ENCODE data around the gene TNRC6A.

The TNRC6A gene

GRCh38 chr16:24728011-24728410 is 1.4 kb upstream of the TNRC6A start:
- Histone ChIP-seq H3K27ac (ENCODE audit: low read depth, low read length, severe bottlenecking) (no peak overlapping the region), H3K9me3 (ENCODE audit: control insufficient read depth, low read length) (no peaks in the 10 kb centered on the region), H3K4me3 (ENCODE audit: extremely low read depth, insufficient read depth, low read length, poor library complexity, severe bottlenecking) (no peak overlapping the region), H3K36me3 (ENCODE audit: control insufficient read depth, insufficient read depth, low read length) (peaks cover 19% of the 10 kb centered on the region), H3K4me1 (ENCODE audit: control insufficient read depth, insufficient read depth, low read length, poor library complexity, severe bottlenecking) (peaks cover 15% of the 10 kb centered on the region)
- WGBS, 2 experiments (ENCODE audit: insufficient coverage in 2 of 2) = 94 to 95% methylated on average over 9 to 10 of the region's 18 CpGs

- H3K4me3 ChIP-seq (ENCODE audit: extremely low read depth, insufficient read depth, low read length, poor library complexity, severe bottlenecking) = peak overlapping the region; percentile 75
- no peaks in the 10 kb centered on the region for H3K9me3 ChIP-seq (ENCODE audit: control insufficient read depth, low read length)
- H3K27ac ChIP-seq (ENCODE audit: low read depth, low read length, severe bottlenecking) = peak overlapping the region; percentile 89
- peaks cover 28% of the 10 kb centered on the region for H3K36me3 ChIP-seq (ENCODE audit: control insufficient read depth, insufficient read depth, low read length)
- H3K4me1 ChIP-seq (ENCODE audit: control insufficient read depth, insufficient read depth, low read length, poor library complexity, severe bottlenecking) = peaks cover 15% of the 10 kb centered on the region
- WGBS, 2 experiments (ENCODE audit: insufficient coverage in 2 of 2) = 23 to 36% methylated on average over 5 to 8 of the region's 8 CpGs
Observed at GRCh38 chr16:24728891-24729242, 584 bp upstream of the TNRC6A start.

- Histone ChIP-seq H3K36me3 (ENCODE audit: control insufficient read depth, insufficient read depth, low read length) (peaks cover 34% of the 10 kb centered on the region), H3K9me3 (ENCODE audit: control insufficient read depth, low read length) (no peaks in the 10 kb centered on the region), H3K4me1 (ENCODE audit: control insufficient read depth, insufficient read depth, low read length, poor library complexity, severe bottlenecking) (peaks cover 15% of the 10 kb centered on the region), H3K27ac (ENCODE audit: low read depth, low read length, severe bottlenecking) (peak overlapping the region; percentile 89), H3K4me3 (ENCODE audit: extremely low read depth, insufficient read depth, low read length, poor library complexity, severe bottlenecking) (peak overlapping the region; percentile 75)
- 0% methylated on average over 6 to 15 of the region's 61 CpGs for WGBS, 2 experiments (ENCODE audit: insufficient coverage in 2 of 2)
Observed at GRCh38 chr16:24729951-24730815, 732 bp downstream of the TNRC6A start.

GRCh38 chr16:24730914-24731313 is 1.5 kb downstream of the TNRC6A start:
- peak overlapping the region; percentile 75 for H3K4me3 ChIP-seq (ENCODE audit: extremely low read depth, insufficient read depth, low read length, poor library complexity, severe bottlenecking)
- peaks cover 15% of the 10 kb centered on the region for H3K4me1 ChIP-seq (ENCODE audit: control insufficient read depth, insufficient read depth, low read length, poor library complexity, severe bottlenecking)
- H3K36me3 ChIP-seq (ENCODE audit: control insufficient read depth, insufficient read depth, low read length) = peaks cover 34% of the 10 kb centered on the region
- no peaks in the 10 kb centered on the region for H3K9me3 ChIP-seq (ENCODE audit: control insufficient read depth, low read length)
- no peak overlapping the region for H3K27ac ChIP-seq (ENCODE audit: low read depth, low read length, severe bottlenecking)
- 0% methylated on average over 1 of the region's 6 CpGs for WGBS, 2 experiments (ENCODE audit: insufficient coverage in 2 of 2)

GRCh38 chr16:24731722-24732419 is 2.4 kb downstream of the TNRC6A start:
- H3K4me1 ChIP-seq (ENCODE audit: control insufficient read depth, insufficient read depth, low read length, poor library complexity, severe bottlenecking) = peaks cover 17% of the 10 kb centered on the region
- no peaks in the 10 kb centered on the region for H3K9me3 ChIP-seq (ENCODE audit: control insufficient read depth, low read length)
- 78 to 87% methylated on average over 4 to 5 of the region's 8 CpGs for WGBS, 2 experiments (ENCODE audit: insufficient coverage in 2 of 2)
- peaks cover 34% of the 10 kb centered on the region for H3K36me3 ChIP-seq (ENCODE audit: control insufficient read depth, insufficient read depth, low read length)
- H3K27ac ChIP-seq (ENCODE audit: low read depth, low read length, severe bottlenecking) = no peak overlapping the region
- no peak overlapping the region for H3K4me3 ChIP-seq (ENCODE audit: extremely low read depth, insufficient read depth, low read length, poor library complexity, severe bottlenecking)

GRCh38 chr16:24734382-24734781 is 4.9 kb downstream of the TNRC6A start:
- Histone ChIP-seq H3K27ac (ENCODE audit: low read depth, low read length, severe bottlenecking) (no peak overlapping the region), H3K36me3 (ENCODE audit: control insufficient read depth, insufficient read depth, low read length) (peaks cover 41% of the 10 kb centered on the region), H3K4me3 (ENCODE audit: extremely low read depth, insufficient read depth, low read length, poor library complexity, severe bottlenecking) (no peak overlapping the region), H3K9me3 (ENCODE audit: control insufficient read depth, low read length) (no peaks in the 10 kb centered on the region), H3K4me1 (ENCODE audit: control insufficient read depth, insufficient read depth, low read length, poor library complexity, severe bottlenecking) (peaks cover 20% of the 10 kb centered on the region)
- WGBS, 2 experiments (ENCODE audit: insufficient coverage in 2 of 2) = 100% methylated on average over 1 of the region's 1 CpG; no CpG with 5 or more reads in 1 of the 2 experiments

GRCh38 chr16:24736758-24737157 is 7.3 kb downstream of the TNRC6A start:
- Histone ChIP-seq H3K4me1 (ENCODE audit: control insufficient read depth, insufficient read depth, low read length, poor library complexity, severe bottlenecking) (peaks cover 13% of the 10 kb centered on the region), H3K9me3 (ENCODE audit: control insufficient read depth, low read length) (no peaks in the 10 kb centered on the region), H3K36me3 (ENCODE audit: control insufficient read depth, insufficient read depth, low read length) (peaks cover 37% of the 10 kb centered on the region), H3K4me3 (ENCODE audit: extremely low read depth, insufficient read depth, low read length, poor library complexity, severe bottlenecking) (no peak overlapping the region), H3K27ac (ENCODE audit: low read depth, low read length, severe bottlenecking) (no peak overlapping the region)
- WGBS, 2 experiments (ENCODE audit: insufficient coverage in 2 of 2) = 95 to 97% methylated on average over 2 to 3 of the region's 5 CpGs

- H3K4me3 ChIP-seq (ENCODE audit: extremely low read depth, insufficient read depth, low read length, poor library complexity, severe bottlenecking) = no peak overlapping the region
- peaks cover 36% of the 10 kb centered on the region for H3K36me3 ChIP-seq (ENCODE audit: control insufficient read depth, insufficient read depth, low read length)
- 100% methylated on average over 1 of the region's 3 CpGs; no CpG with 5 or more reads in 1 of the 2 experiments for WGBS, 2 experiments (ENCODE audit: insufficient coverage in 2 of 2)
- no peak overlapping the region for H3K27ac ChIP-seq (ENCODE audit: low read depth, low read length, severe bottlenecking)
- H3K4me1 ChIP-seq (ENCODE audit: control insufficient read depth, insufficient read depth, low read length, poor library complexity, severe bottlenecking) = peaks cover 9% of the 10 kb centered on the region
- H3K9me3 ChIP-seq (ENCODE audit: control insufficient read depth, low read length) = no peaks in the 10 kb centered on the region
Observed at GRCh38 chr16:24737391-24737871, 8.0 kb downstream of the TNRC6A start.

GRCh38 chr16:24737916-24738594 is 8.6 kb downstream of the TNRC6A start:
- no peak overlapping the region for H3K4me3 ChIP-seq (ENCODE audit: extremely low read depth, insufficient read depth, low read length, poor library complexity, severe bottlenecking)
- 94 to 97% methylated on average over 3 of the region's 5 CpGs for WGBS, 2 experiments (ENCODE audit: insufficient coverage in 2 of 2)
- peaks cover 9% of the 10 kb centered on the region for H3K4me1 ChIP-seq (ENCODE audit: control insufficient read depth, insufficient read depth, low read length, poor library complexity, severe bottlenecking)
- H3K9me3 ChIP-seq (ENCODE audit: control insufficient read depth, low read length) = no peaks in the 10 kb centered on the region
- no peak overlapping the region for H3K27ac ChIP-seq (ENCODE audit: low read depth, low read length, severe bottlenecking)
- H3K36me3 ChIP-seq (ENCODE audit: control insufficient read depth, insufficient read depth, low read length) = peaks cover 36% of the 10 kb centered on the region

- WGBS, 2 experiments (ENCODE audit: insufficient coverage in 2 of 2) = 80 to 100% methylated on average over 1 of the region's 3 CpGs
- H3K9me3 ChIP-seq (ENCODE audit: control insufficient read depth, low read length) = no peaks in the 10 kb centered on the region
- H3K36me3 ChIP-seq (ENCODE audit: control insufficient read depth, insufficient read depth, low read length) = peaks cover 28% of the 10 kb centered on the region
- no peak overlapping the region for H3K4me3 ChIP-seq (ENCODE audit: extremely low read depth, insufficient read depth, low read length, poor library complexity, severe bottlenecking)
- H3K27ac ChIP-seq (ENCODE audit: low read depth, low read length, severe bottlenecking) = no peak overlapping the region
- H3K4me1 ChIP-seq (ENCODE audit: control insufficient read depth, insufficient read depth, low read length, poor library complexity, severe bottlenecking) = peaks cover 9% of the 10 kb centered on the region
Observed at GRCh38 chr16:24738895-24739294, 9.4 kb downstream of the TNRC6A start.

All from mesodermal cell (in vitro differentiated cells).